ENCODE results near the gene CACFD1. TPM values are rescaled to one million over a fixed set of nuclear protein-coding genes. Genes with fewer than 3 reads are reported as not detected.

The CACFD1 gene
- 10 to 100 TPM; 43.3 to 47.9 TPM for total RNA-seq
- 34.7 TPM for polyA plus RNA-seq (ENCODE audit: insufficient read depth, low read depth, low replicate concordance)
- long read RNA-seq, donor 1, transcript CACFD1-202 (5 exons, 2,794 nt), result major isoform, 10 of 26 reads
- long read RNA-seq, donor 1, partial matches to known transcripts, result 12 of 26 reads
- long read RNA-seq, donor 1, other reads (novel, unspliced or antisense), result 0 of 26 reads
- long read RNA-seq, donor 2, transcript CACFD1-202 (5 exons, 2,794 nt), result major isoform, 9 of 11 reads
- long read RNA-seq, donor 2, partial matches to known transcripts, result 0 of 11 reads
- long read RNA-seq, donor 2, other reads (novel, unspliced or antisense), result 0 of 11 reads

GRCh38 chr9:133459476-133460404 lies at the start of gene CACFD1:
Gene CACFD1, plus strand, starts transcription at chr9:133459978. Its CDS starts 89 bp downstream, at chr9:133460067.
- Histone ChIP-seq H3K4me1 (peaks cover 7% of the 10 kb centered on the region), H3K9me3 (no peaks in the 10 kb centered on the region), H3K4me3 (peak within 1 kb of the TSS; percentile 67 to 85), H3K27me3 (no peaks in the 10 kb centered on the region), H3K27ac (peak within 1 kb of the TSS; percentile 79 to 94), H3K36me3 (ENCODE audit: low read depth, missing control alignments) (no peaks in the 10 kb centered on the region)
- intact Hi-C loops (cut with DNase I; ENCODE audit: low total_unique reads), result no loop called here
- TF ChIP-seq POLR2A (IDR thresholded peaks at IDR 0.05) (peak; percentile 46), CTCF (IDR thresholded peaks at IDR 0.05) (peak in 1 of 3 experiments; percentile 17)
- peak; percentile 99 for DNase-seq
- 0 to 2% methylated on average over 19 to 33 of the region's 86 CpGs for WGBS, 2 donors

- intact Hi-C loops (cut with DNase I; ENCODE audit: low total_unique reads), result no loop called here
- Histone ChIP-seq H3K4me3 (no peak overlapping the region), H3K36me3 (ENCODE audit: low read depth, missing control alignments) (peaks cover 3% of the 10 kb centered on the region), H3K4me1 (peaks cover 10% of the 10 kb centered on the region), H3K27ac (no peak overlapping the region), H3K9me3 (no peaks in the 10 kb centered on the region), H3K27me3 (no peaks in the 10 kb centered on the region)
- WGBS, 2 donors, result 77 to 83% methylated on average over 1 of the region's 1 CpG
- TF ChIP-seq CTCF (IDR thresholded peaks at IDR 0.05) (no peak), POLR2A (IDR thresholded peaks at IDR 0.05) (no peak)
- no peak for DNase-seq
These were observed 44.6 kb upstream of the CACFD1 start for GRCh38 chr9:133415170-133415569.

- Histone ChIP-seq H3K9me3 (no peaks in the 10 kb centered on the region), H3K4me3 (peak within 1 kb of the TSS; percentile 83 to 85), H3K27me3 (no peaks in the 10 kb centered on the region), H3K36me3 (ENCODE audit: low read depth, missing control alignments) (no peaks in the 10 kb centered on the region), H3K27ac (peak within 1 kb of the TSS; percentile 15 to 87), H3K4me1 (peaks cover 10% of the 10 kb centered on the region)
- intact Hi-C loops (cut with DNase I; ENCODE audit: low total_unique reads), result no loop called here
- WGBS, 2 donors, result 1% methylated on average over 47 to 57 of the region's 75 CpGs
- DNase-seq, result peak; percentile 80
- no peak for TF ChIP-seq POLR2A (IDR thresholded peaks at IDR 0.05)
- TF ChIP-seq CTCF (IDR thresholded peaks at IDR 0.05), result no peak
These were observed 42.0 kb upstream of the CACFD1 start, which contains the start of gene REXO4 for GRCh38 chr9:133417541-133418461. Gene REXO4, minus strand, starts transcription at chr9:133418010. Its CDS starts 166 bp downstream, at chr9:133417844.

GRCh38 chr9:133419005-133419404 lies 40.8 kb upstream of the CACFD1 start:
- Histone ChIP-seq H3K4me1 (peaks cover 10% of the 10 kb centered on the region), H3K9me3 (no peaks in the 10 kb centered on the region), H3K27me3 (no peaks in the 10 kb centered on the region), H3K36me3 (ENCODE audit: low read depth, missing control alignments) (no peaks in the 10 kb centered on the region), H3K4me3 (no peak overlapping the region), H3K27ac (no peak overlapping the region)
- no peak for TF ChIP-seq POLR2A (IDR thresholded peaks at IDR 0.05)
- no peak for TF ChIP-seq CTCF (IDR thresholded peaks at IDR 0.05)
- intact Hi-C loops (cut with DNase I; ENCODE audit: low total_unique reads), result no loop called here
- WGBS, 2 donors, result 59 to 63% methylated on average over 13 of the region's 13 CpGs
- no peak for DNase-seq

Measured in testis (tissue), 5 donors.